ENCODE measurements around the gene SCLY.

The SCLY gene

DNA sequence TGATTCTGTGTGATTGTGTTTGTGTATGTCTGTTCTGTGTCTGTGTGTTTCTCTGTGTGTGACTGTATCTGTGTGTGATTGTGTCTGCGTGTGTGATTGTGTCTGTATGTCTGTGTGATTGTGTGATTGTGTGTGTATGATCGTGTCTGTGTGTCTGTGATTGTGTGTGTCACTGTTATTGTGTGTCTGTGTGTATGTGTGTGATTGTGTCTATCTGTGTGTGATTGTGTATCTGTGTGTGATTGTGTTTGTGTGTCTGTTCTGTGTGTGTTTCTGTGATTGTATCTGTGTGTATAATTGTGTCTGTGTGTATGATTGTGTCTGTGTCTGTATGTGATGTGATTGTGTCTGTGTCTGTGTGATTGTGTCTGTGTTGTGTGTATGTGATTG, 66.0 kb downstream of the SCLY start:
- 100% methylated on average over 2 of the region's 2 CpGs for WGBS (ENCODE audit: insufficient coverage, insufficient read length)
- DNase-seq (ENCODE audit: low read depth, low spot score), result no peak
- Histone ChIP-seq H3K4me1 (ENCODE audit: control insufficient read depth, insufficient read depth, low read length) (peaks cover 8% of the 10 kb centered on the region; the same call in 1 of the 2 replicates), H3K27ac (ENCODE audit: low read length) (no peak overlapping the region), H3K4me3 (ENCODE audit: low read length) (no peak overlapping the region), H3K27me3 (ENCODE audit: control insufficient read depth, insufficient read depth, low read length) (no peaks in the 10 kb centered on the region), H3K36me3 (ENCODE audit: control insufficient read depth, insufficient read depth, low read length) (no peaks in the 10 kb centered on the region), H3K9me3 (ENCODE audit: control insufficient read depth, insufficient read depth, low read length) (no peaks in the 10 kb centered on the region)

DNA sequence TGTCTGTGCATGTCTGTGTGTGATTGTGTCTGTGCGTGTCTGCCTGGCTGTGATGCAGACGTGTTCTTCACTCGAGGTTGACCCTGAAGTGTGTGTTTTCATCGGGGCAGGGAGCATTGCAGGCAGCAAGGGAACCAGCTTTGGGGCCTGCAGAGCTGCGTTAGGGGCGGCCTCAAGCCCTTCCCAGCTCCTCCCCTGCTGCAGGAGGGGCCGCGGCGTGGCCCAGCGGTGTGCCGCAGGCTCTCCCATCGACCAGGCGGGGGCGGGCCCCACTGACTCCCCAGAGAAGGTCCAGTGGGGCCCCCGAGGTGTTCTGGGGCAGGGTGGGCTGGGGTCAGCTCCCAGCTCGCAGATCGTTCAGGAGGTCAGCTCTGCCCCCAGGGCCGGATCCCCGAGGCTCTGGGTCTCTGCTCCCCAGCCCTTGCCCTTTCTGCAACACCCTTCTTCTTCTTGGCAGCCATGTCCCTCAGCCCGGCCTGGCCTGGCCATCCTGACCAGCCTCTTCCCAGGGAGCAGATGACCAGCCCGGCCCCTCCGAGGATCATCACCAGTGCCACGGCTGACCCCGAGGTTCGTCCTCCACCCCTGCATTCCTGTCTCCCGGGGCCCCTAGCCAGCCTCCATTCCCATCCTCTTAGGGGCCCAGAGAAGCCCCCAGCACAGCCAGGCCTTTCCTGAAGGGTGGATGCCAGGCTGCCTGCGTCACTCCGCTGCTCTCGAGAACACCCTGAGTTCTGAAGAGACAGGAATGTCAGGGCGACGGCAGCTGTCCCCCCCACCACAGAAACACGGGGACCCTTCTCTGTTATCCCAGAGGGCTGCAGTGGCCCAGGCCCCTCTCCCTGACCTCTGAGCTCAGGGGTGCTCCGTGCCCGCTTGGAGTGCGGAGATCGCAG, 66.6 kb downstream of the SCLY start:
- WGBS (ENCODE audit: insufficient coverage, insufficient read length), result no CpG with 5 or more reads among the region's 36 CpGs
- Histone ChIP-seq H3K27ac (ENCODE audit: low read length) (no peak overlapping the region), H3K9me3 (ENCODE audit: control insufficient read depth, insufficient read depth, low read length) (no peaks in the 10 kb centered on the region), H3K4me1 (ENCODE audit: control insufficient read depth, insufficient read depth, low read length) (peaks cover 8% of the 10 kb centered on the region; the same call in 1 of the 2 replicates), H3K36me3 (ENCODE audit: control insufficient read depth, insufficient read depth, low read length) (no peaks in the 10 kb centered on the region), H3K4me3 (ENCODE audit: low read length) (no peak overlapping the region), H3K27me3 (ENCODE audit: control insufficient read depth, insufficient read depth, low read length) (no peaks in the 10 kb centered on the region)
- no peak for DNase-seq (ENCODE audit: low read depth, low spot score)

GRCh38 chr2:238128061-238128440, 67.2 kb downstream of the SCLY start:
- H3K27ac ChIP-seq (ENCODE audit: low read length), result no peak overlapping the region
- no peak for DNase-seq (ENCODE audit: low read depth, low spot score)
- H3K27me3 ChIP-seq (ENCODE audit: control insufficient read depth, insufficient read depth, low read length), result no peaks in the 10 kb centered on the region
- H3K4me1 ChIP-seq (ENCODE audit: control insufficient read depth, insufficient read depth, low read length), result peaks cover 8% of the 10 kb centered on the region; the same call in 1 of the 2 replicates
- no peaks in the 10 kb centered on the region for H3K9me3 ChIP-seq (ENCODE audit: control insufficient read depth, insufficient read depth, low read length)
- no peak overlapping the region for H3K4me3 ChIP-seq (ENCODE audit: low read length)
- H3K36me3 ChIP-seq (ENCODE audit: control insufficient read depth, insufficient read depth, low read length), result no peaks in the 10 kb centered on the region
- WGBS (ENCODE audit: insufficient coverage, insufficient read length), result no CpG with 5 or more reads among the region's 22 CpGs

- H3K4me1 ChIP-seq (ENCODE audit: control insufficient read depth, insufficient read depth, low read length), result peaks cover 8% of the 10 kb centered on the region; the same call in 1 of the 2 replicates
- H3K4me3 ChIP-seq (ENCODE audit: low read length), result peak overlapping the region; percentile 26; the same call in 1 of the 2 replicates
- no peak for DNase-seq (ENCODE audit: low read depth, low spot score)
- no peaks in the 10 kb centered on the region for H3K9me3 ChIP-seq (ENCODE audit: control insufficient read depth, insufficient read depth, low read length)
- H3K27me3 ChIP-seq (ENCODE audit: control insufficient read depth, insufficient read depth, low read length), result no peaks in the 10 kb centered on the region
- WGBS (ENCODE audit: insufficient coverage, insufficient read length), result no CpG with 5 or more reads among the region's 30 CpGs
- H3K27ac ChIP-seq (ENCODE audit: low read length), result no peak overlapping the region
- H3K36me3 ChIP-seq (ENCODE audit: control insufficient read depth, insufficient read depth, low read length), result no peaks in the 10 kb centered on the region
These were observed 67.8 kb downstream of the SCLY start for GRCh38 chr2:238128534-238129001.

DNA sequence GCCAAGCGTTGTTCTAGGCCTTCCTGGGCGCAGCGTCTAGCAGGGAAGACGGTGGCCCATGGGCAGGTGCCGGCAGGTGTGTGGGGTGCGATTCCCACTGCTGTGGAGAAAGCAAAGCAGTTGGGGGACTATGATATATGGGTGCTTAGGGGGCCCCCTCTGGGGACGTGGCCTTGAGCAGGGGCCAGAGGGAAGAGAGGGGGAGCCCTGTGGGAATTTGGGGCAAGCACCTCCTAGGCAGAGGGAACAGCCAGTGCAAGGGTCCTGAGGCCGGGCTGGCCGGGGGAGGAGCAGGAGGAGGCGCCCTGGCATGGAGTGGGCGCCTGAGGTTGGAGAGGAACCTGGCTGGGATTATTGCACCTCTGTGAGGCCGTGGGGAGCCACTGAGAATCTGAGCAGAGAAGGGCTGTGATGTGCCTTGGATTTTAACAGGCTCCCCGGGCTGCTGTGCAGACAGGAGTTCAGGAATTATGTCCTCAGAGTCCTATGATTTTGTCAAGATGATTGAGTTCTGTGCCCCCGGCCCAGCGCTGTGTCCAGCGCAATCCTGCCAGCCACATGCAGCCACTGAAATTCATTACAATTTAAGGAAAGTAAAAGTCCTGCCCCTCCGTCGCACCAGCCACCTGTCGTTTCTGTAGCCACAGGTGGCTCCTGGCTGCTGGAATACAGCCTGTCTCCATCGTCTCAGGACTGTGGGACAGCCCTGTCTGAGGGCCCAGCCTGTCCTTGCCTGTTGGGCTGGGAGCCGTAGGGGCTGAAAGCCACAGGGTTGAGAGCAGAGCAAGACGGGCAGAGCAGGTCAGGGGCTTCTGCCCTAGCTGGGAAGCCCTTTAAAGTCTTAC, 68.6 kb downstream of the SCLY start:
- no peak for DNase-seq (ENCODE audit: low read depth, low spot score)
- Histone ChIP-seq H3K36me3 (ENCODE audit: control insufficient read depth, insufficient read depth, low read length) (no peaks in the 10 kb centered on the region), H3K9me3 (ENCODE audit: control insufficient read depth, insufficient read depth, low read length) (no peaks in the 10 kb centered on the region), H3K27me3 (ENCODE audit: control insufficient read depth, insufficient read depth, low read length) (no peaks in the 10 kb centered on the region), H3K4me1 (ENCODE audit: control insufficient read depth, insufficient read depth, low read length) (peaks cover 8% of the 10 kb centered on the region; the same call in 1 of the 2 replicates), H3K4me3 (ENCODE audit: low read length) (no peak overlapping the region), H3K27ac (ENCODE audit: low read length) (no peak overlapping the region)
- no CpG with 5 or more reads among the region's 22 CpGs for WGBS (ENCODE audit: insufficient coverage, insufficient read length)

DNA sequence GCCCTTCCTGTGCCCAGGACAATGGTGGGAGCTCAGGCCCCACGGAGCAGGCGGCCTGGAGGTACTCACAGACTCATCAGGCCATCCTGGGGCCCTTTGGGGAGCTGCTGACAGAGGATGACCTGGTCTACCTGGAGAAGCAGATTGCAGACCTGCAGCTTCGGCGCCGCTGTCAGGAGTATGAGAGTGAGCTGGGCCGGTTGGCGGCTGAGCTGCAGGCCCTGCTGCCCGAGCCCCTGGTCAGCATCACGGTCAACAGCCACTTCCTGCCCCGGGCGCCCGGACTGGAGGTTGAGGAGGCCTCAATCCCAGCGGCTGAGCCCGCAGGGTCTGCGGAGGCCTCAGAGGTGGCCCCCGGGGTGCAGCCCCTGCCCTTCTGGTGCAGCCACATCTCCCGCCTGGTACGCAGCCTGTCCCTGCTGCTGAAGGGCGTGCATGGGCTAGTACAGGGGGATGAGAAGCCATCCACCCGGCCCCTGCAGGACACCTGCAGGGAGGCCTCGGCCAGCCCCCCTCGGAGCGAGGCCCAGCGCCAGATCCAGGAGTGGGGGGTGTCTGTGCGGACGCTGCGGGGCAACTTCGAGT, 69.4 kb downstream of the SCLY start:
- no peaks in the 10 kb centered on the region for H3K27me3 ChIP-seq (ENCODE audit: control insufficient read depth, insufficient read depth, low read length)
- H3K36me3 ChIP-seq (ENCODE audit: control insufficient read depth, insufficient read depth, low read length), result no peaks in the 10 kb centered on the region
- H3K9me3 ChIP-seq (ENCODE audit: control insufficient read depth, insufficient read depth, low read length), result no peaks in the 10 kb centered on the region
- no peak overlapping the region for H3K4me3 ChIP-seq (ENCODE audit: low read length)
- no CpG with 5 or more reads among the region's 28 CpGs for WGBS (ENCODE audit: insufficient coverage, insufficient read length)
- DNase-seq (ENCODE audit: low read depth, low spot score), result no peak
- H3K27ac ChIP-seq (ENCODE audit: low read length), result no peak overlapping the region
- H3K4me1 ChIP-seq (ENCODE audit: control insufficient read depth, insufficient read depth, low read length), result peaks cover 6% of the 10 kb centered on the region; the same call in 1 of the 2 replicates

- no peaks in the 10 kb centered on the region for H3K27me3 ChIP-seq (ENCODE audit: control insufficient read depth, insufficient read depth, low read length)
- no peak overlapping the region for H3K4me3 ChIP-seq (ENCODE audit: low read length)
- H3K27ac ChIP-seq (ENCODE audit: low read length), result no peak overlapping the region
- H3K9me3 ChIP-seq (ENCODE audit: control insufficient read depth, insufficient read depth, low read length), result no peaks in the 10 kb centered on the region
- H3K36me3 ChIP-seq (ENCODE audit: control insufficient read depth, insufficient read depth, low read length), result no peaks in the 10 kb centered on the region
- no peak for DNase-seq (ENCODE audit: low read depth, low spot score)
- WGBS (ENCODE audit: insufficient coverage, insufficient read length), result no CpG with 5 or more reads among the region's 68 CpGs
- peaks cover 6% of the 10 kb centered on the region; the same call in 1 of the 2 replicates for H3K4me1 ChIP-seq (ENCODE audit: control insufficient read depth, insufficient read depth, low read length)
These were observed 70.2 kb downstream of the SCLY start for GRCh38 chr2:238130696-238131628.

DNA sequence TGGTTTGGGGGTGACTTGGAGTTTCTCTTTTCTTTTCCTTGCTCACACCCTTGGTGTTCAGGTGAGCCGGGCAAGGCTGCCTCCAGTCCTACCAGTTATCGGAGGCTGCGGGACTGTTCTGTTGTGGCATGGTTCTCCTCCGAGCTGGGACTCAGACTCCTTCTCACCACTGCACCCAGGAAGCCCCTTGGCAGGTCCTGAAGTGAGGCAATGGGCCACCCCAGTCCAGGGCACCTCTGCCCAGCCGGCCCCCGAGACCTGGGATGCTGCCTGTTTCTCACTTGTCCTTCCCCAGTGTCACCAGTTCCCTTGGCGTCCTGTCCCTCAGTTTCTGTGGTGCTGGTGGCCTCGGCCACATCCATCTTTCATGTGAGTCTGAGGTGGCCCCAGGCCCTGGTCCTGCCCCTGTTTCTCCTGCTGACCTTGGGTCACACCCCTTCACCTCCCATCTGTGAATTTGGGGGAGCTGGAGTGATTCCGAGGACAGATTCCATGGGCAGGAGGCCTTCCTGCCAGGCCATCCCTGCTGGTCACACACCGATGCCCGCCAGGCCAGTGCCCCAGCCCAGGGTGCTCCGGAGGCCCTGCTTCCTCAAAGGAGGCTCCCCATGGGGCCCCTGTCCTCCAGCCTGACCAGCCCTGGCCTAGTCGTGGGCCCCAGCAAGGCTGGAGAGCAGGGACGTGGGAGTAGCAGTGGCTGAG, 71.1 kb downstream of the SCLY start:
- Histone ChIP-seq H3K4me1 (ENCODE audit: control insufficient read depth, insufficient read depth, low read length) (peaks cover 6% of the 10 kb centered on the region; the same call in 1 of the 2 replicates), H3K4me3 (ENCODE audit: low read length) (no peak overlapping the region), H3K9me3 (ENCODE audit: control insufficient read depth, insufficient read depth, low read length) (no peaks in the 10 kb centered on the region), H3K36me3 (ENCODE audit: control insufficient read depth, insufficient read depth, low read length) (no peaks in the 10 kb centered on the region), H3K27me3 (ENCODE audit: control insufficient read depth, insufficient read depth, low read length) (no peaks in the 10 kb centered on the region), H3K27ac (ENCODE audit: low read length) (no peak overlapping the region)
- DNase-seq (ENCODE audit: low read depth, low spot score), result no peak
- no CpG with 5 or more reads among the region's 14 CpGs for WGBS (ENCODE audit: insufficient coverage, insufficient read length)
